PC-9 (cell line): Measurements from ENCODE around the gene SMIM8.

Experiments
- EZH2 ChIP-seq: fragments of 200-600 bp; sonication (generic); IDR thresholded peaks from 2 replicates; pipeline ENCODE4 v1.8.0; 2017; ENCODE audit warnings: antibody characterized with exemption, low read depth
- TF ChIP-seq, protein P1 (sequence below): fragments of 200-600 bp; sonication (generic); conservative IDR thresholded peaks from 2 replicates; pipeline ENCODE4 v1.6.1; 2017; ENCODE audit warnings: mixed run types, antibody characterized with exemption, mild to moderate bottlenecking, moderate library complexity

DNA sequence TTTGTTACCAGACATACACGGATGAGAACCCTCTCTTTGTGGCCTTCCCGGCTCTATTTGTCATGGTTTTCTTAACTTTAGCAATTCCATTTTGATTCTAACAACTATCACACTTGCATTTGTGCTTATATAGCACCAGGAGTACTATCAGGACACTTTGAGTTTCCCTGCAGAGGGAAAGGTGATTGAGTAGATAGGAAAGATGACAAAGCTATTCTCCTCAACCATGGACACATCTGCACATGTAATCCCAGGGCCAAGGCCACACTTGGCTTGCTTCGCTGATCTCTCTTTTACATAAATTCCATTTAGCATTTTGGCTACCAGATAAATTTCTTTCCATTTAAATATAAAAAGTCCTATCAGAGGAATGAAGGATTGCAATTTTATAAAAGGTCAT lies 62.1 kb downstream of the SMIM8 start:
- TF ChIP-seq, protein P1, sequence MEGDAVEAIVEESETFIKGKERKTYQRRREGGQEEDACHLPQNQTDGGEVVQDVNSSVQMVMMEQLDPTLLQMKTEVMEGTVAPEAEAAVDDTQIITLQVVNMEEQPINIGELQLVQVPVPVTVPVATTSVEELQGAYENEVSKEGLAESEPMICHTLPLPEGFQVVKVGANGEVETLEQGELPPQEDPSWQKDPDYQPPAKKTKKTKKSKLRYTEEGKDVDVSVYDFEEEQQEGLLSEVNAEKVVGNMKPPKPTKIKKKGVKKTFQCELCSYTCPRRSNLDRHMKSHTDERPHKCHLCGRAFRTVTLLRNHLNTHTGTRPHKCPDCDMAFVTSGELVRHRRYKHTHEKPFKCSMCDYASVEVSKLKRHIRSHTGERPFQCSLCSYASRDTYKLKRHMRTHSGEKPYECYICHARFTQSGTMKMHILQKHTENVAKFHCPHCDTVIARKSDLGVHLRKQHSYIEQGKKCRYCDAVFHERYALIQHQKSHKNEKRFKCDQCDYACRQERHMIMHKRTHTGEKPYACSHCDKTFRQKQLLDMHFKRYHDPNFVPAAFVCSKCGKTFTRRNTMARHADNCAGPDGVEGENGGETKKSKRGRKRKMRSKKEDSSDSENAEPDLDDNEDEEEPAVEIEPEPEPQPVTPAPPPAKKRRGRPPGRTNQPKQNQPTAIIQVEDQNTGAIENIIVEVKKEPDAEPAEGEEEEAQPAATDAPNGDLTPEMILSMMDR = no peak
- no peak for TF ChIP-seq EZH2
